GM18907 (cell line): ENCODE data around the gene HOXC13.

Experiments used
- ATAC-seq: cut with Tn5 transposase; IDR thresholded peaks from one replicate; pipeline ENCODE4 v1.9.1; 2021; ENCODE audit warnings: mild to moderate bottlenecking, moderate library complexity; ENCODE audit not compliant: unreplicated experiment

HOXC13 gene

GRCh38 chr12:53953831-53954693 lies 15.4 kb downstream of the HOXC13 start:
- no peak for ATAC-seq

- ATAC-seq: no peak
Observed at GRCh38 chr12:53954694-53955035, 16.0 kb downstream of the HOXC13 start, which contains the start of gene HOXC12. Gene HOXC12 (plus strand): TSS chr12:53954903. CDS start chr12:53954930, 27 bp downstream.

- ATAC-seq: no peak
Observed at GRCh38 chr12:53955036-53955775, 16.6 kb downstream of the HOXC13 start.

- ATAC-seq: no peak
Observed at GRCh38 chr12:53955776-53956250, 17.2 kb downstream of the HOXC13 start.

GRCh38 chr12:53956251-53956887 lies 17.7 kb downstream of the HOXC13 start:
- no peak for ATAC-seq

GRCh38 chr12:53956914-53957536 lies 18.4 kb downstream of the HOXC13 start:
- ATAC-seq: no peak

- ATAC-seq: no peak
Observed at GRCh38 chr12:53958128-53958527, 19.5 kb downstream of the HOXC13 start.

- no peak for ATAC-seq
Observed at GRCh38 chr12:53959314-53959713, 20.7 kb downstream of the HOXC13 start.

- ATAC-seq: no peak
Observed at GRCh38 chr12:53960187-53961024, 21.8 kb downstream of the HOXC13 start.

GRCh38 chr12:53961025-53961761 lies 22.6 kb downstream of the HOXC13 start:
- no peak for ATAC-seq

GRCh38 chr12:53963005-53963404 lies 24.4 kb downstream of the HOXC13 start:
- no peak for ATAC-seq

- no peak for ATAC-seq
Observed at GRCh38 chr12:53963434-53964314, 25.0 kb downstream of the HOXC13 start.

- ATAC-seq: no peak
Observed at GRCh38 chr12:53964315-53964713, 25.7 kb downstream of the HOXC13 start.

- ATAC-seq: no peak
Observed at GRCh38 chr12:53965281-53966084, 26.9 kb downstream of the HOXC13 start.

GRCh38 chr12:53966085-53966384 lies 27.4 kb downstream of the HOXC13 start:
- ATAC-seq: no peak

GRCh38 chr12:53966385-53967133 lies 27.9 kb downstream of the HOXC13 start:
- ATAC-seq: no peak

- ATAC-seq: no peak
Observed at GRCh38 chr12:53967421-53967925, 28.8 kb downstream of the HOXC13 start.
